NCI-H2196 (cell line): Measurements from ENCODE around the gene KRTAP20-1.

Experiments
- DNase-seq: peaks from one replicate; lab custom pipeline; 2025; ENCODE audit not compliant: unreplicated experiment; lab: John Stamatoyannopoulos, UW

KRTAP20-1 gene

GRCh38 chr21:30616125-30616524, at the start of gene KRTAP20-1:
TSS of gene KRTAP20-1 (plus strand) at chr21:30616425. CDS start at chr21:30616455, 30 bp downstream.
- DNase-seq, result no peak

- DNase-seq, result no peak
Observed at GRCh38 chr21:30567617-30568016, 48.6 kb upstream of the KRTAP20-1 start.

GRCh38 chr21:30577766-30578165, 38.5 kb upstream of the KRTAP20-1 start:
- no peak for DNase-seq

- no peak for DNase-seq
Observed at GRCh38 chr21:30579346-30579745, 36.9 kb upstream of the KRTAP20-1 start.

- no peak for DNase-seq
Observed at GRCh38 chr21:30580132-30580531, 36.1 kb upstream of the KRTAP20-1 start.

- DNase-seq, result no peak
Observed at GRCh38 chr21:30582870-30583269, 33.4 kb upstream of the KRTAP20-1 start.

- DNase-seq, result no peak
Observed at GRCh38 chr21:30590297-30590696, 25.9 kb upstream of the KRTAP20-1 start, which contains the start of gene KRTAP22-2. TSS of gene KRTAP22-2 (minus strand) at chr21:30590397.

- no peak for DNase-seq
Observed at GRCh38 chr21:30592140-30592539, 24.1 kb upstream of the KRTAP20-1 start, which contains the start of gene KRTAP6-3. TSS of gene KRTAP6-3 (plus strand) at chr21:30592440. CDS start at chr21:30592446, 6 bp downstream.

GRCh38 chr21:30598802-30599201, 17.4 kb upstream of the KRTAP20-1 start, which contains the start of gene KRTAP6-2:
TSS of gene KRTAP6-2 (minus strand) at chr21:30598902. CDS start at chr21:30598874, 28 bp downstream.
- no peak for DNase-seq

- no peak for DNase-seq
Observed at GRCh38 chr21:30600787-30601186, 15.4 kb upstream of the KRTAP20-1 start, which contains the start of gene KRTAP22-1. TSS of gene KRTAP22-1 (plus strand) at chr21:30601087.

- no peak for DNase-seq
Observed at GRCh38 chr21:30605968-30606367, 10.3 kb upstream of the KRTAP20-1 start.

GRCh38 chr21:30612132-30612531, 4.1 kb upstream of the KRTAP20-1 start:
- no peak for DNase-seq

- no peak for DNase-seq
Observed at GRCh38 chr21:30613836-30614235, 2.4 kb upstream of the KRTAP20-1 start, which contains the start of gene KRTAP6-1. TSS of gene KRTAP6-1 (minus strand) at chr21:30613930. CDS start at chr21:30613904, 26 bp downstream.

GRCh38 chr21:30615199-30615598, 1.0 kb upstream of the KRTAP20-1 start:
- no peak for DNase-seq

GRCh38 chr21:30620080-30620479, 3.9 kb downstream of the KRTAP20-1 start:
- DNase-seq, result no peak

- no peak for DNase-seq
Observed at GRCh38 chr21:30620522-30620921, 4.3 kb downstream of the KRTAP20-1 start, which contains the start of gene KRTAP20-4. TSS of gene KRTAP20-4 (plus strand) at chr21:30620627.

GRCh38 chr21:30623362-30623761, 7.1 kb downstream of the KRTAP20-1 start:
- DNase-seq, result no peak

GRCh38 chr21:30625449-30626165, 9.4 kb downstream of the KRTAP20-1 start:
- DNase-seq, result no peak

- DNase-seq, result no peak
Observed at GRCh38 chr21:30628109-30628508, 11.9 kb downstream of the KRTAP20-1 start.

- no peak for DNase-seq
Observed at GRCh38 chr21:30629200-30629599, 13.0 kb downstream of the KRTAP20-1 start.

- DNase-seq, result no peak
Observed at GRCh38 chr21:30634906-30635305, 18.7 kb downstream of the KRTAP20-1 start, which contains the start of gene KRTAP20-2. TSS of gene KRTAP20-2 (plus strand) at chr21:30635206. CDS start at chr21:30635264, 58 bp downstream.

GRCh38 chr21:30638686-30639085, 22.5 kb downstream of the KRTAP20-1 start:
- no peak for DNase-seq
